A673 (cell line): ENCODE data around the gene DOCK4.

Source experiments
- EZH2 ChIP-seq: fragments of 200-600 bp; sonication (generic); IDR thresholded peaks from 2 replicates; pipeline ENCODE4 v1.6.1; 2017; ENCODE audit warnings: borderline replicate concordance, low read depth, mild to moderate bottlenecking, mixed read lengths, antibody characterized with exemption, low read length; ENCODE audit not compliant: poor library complexity, severe bottlenecking
- TF ChIP-seq, protein P1 (sequence below): fragments of 300-800, 200-600 bp; sonication (generic); conservative IDR thresholded peaks from 2 replicates; pipeline ENCODE4 v1.5.1; 2017; ENCODE audit warnings: low read depth, mild to moderate bottlenecking, antibody characterized with exemption, low read length, moderate library complexity, mixed read lengths

DNA sequence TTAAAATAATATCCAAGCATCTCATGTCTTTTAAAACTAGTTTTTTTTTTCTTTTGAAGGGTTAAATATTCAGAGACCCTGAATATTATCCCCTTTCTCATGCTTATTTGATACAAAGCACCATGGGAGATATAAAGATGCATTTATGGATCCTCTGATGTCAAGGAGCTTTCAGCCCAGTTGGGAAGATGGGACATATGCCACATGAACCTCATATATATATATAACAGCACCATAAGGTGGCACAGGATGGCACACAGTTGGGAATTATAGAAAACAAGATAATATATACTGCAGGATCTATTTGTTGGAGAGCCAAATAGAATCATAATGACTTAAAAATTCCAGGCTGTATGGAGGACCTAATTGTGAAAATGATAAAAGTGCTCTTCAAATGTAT is 458.5 kb downstream of the DOCK4 start:
- TF ChIP-seq, protein P1, sequence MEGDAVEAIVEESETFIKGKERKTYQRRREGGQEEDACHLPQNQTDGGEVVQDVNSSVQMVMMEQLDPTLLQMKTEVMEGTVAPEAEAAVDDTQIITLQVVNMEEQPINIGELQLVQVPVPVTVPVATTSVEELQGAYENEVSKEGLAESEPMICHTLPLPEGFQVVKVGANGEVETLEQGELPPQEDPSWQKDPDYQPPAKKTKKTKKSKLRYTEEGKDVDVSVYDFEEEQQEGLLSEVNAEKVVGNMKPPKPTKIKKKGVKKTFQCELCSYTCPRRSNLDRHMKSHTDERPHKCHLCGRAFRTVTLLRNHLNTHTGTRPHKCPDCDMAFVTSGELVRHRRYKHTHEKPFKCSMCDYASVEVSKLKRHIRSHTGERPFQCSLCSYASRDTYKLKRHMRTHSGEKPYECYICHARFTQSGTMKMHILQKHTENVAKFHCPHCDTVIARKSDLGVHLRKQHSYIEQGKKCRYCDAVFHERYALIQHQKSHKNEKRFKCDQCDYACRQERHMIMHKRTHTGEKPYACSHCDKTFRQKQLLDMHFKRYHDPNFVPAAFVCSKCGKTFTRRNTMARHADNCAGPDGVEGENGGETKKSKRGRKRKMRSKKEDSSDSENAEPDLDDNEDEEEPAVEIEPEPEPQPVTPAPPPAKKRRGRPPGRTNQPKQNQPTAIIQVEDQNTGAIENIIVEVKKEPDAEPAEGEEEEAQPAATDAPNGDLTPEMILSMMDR: no peak
- no peak for TF ChIP-seq EZH2
